ENCODE data around the gene FANCG.
A peak's percentile ranks its signal among the peaks of the same experiment; 100 is the strongest.

FANCG gene

DNA sequence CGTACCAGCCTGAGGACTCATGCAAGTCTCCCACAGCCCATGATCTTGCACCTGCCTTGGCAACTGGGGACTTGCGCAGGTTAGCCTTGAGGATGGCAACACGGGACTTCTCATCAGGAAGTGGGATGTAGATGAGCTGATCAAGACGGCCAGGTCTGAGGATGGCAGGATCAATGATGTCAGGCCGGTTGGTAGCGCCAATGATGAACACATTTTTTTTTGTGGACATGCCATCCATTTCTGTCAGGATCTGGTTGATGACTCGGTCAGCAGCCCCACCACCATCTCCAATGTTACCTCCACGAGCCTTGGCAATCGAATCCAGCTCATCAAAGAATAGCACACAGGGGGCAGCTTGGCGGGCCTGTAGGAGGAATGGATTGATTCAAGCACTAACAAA, 20.3 kb downstream of the FANCG start:
- Mint-ChIP-seq H3K36me3 (ENCODE audit: low read depth) (peaks cover 95% of the 10 kb centered on the region), H3K4me3 (no peak overlapping the region), H3K27ac (peak overlapping the region; percentile 16), H3K9me3 (peaks cover 3% of the 10 kb centered on the region), H3K4me1 (no peaks in the 10 kb centered on the region), H3K27me3 (ENCODE audit: low read depth, poor library complexity) (no peaks in the 10 kb centered on the region)
- TF ChIP-seq, protein P1, sequence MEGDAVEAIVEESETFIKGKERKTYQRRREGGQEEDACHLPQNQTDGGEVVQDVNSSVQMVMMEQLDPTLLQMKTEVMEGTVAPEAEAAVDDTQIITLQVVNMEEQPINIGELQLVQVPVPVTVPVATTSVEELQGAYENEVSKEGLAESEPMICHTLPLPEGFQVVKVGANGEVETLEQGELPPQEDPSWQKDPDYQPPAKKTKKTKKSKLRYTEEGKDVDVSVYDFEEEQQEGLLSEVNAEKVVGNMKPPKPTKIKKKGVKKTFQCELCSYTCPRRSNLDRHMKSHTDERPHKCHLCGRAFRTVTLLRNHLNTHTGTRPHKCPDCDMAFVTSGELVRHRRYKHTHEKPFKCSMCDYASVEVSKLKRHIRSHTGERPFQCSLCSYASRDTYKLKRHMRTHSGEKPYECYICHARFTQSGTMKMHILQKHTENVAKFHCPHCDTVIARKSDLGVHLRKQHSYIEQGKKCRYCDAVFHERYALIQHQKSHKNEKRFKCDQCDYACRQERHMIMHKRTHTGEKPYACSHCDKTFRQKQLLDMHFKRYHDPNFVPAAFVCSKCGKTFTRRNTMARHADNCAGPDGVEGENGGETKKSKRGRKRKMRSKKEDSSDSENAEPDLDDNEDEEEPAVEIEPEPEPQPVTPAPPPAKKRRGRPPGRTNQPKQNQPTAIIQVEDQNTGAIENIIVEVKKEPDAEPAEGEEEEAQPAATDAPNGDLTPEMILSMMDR (IDR thresholded peaks at IDR 0.05), result no peak
- no peak for DNase-seq

DNA sequence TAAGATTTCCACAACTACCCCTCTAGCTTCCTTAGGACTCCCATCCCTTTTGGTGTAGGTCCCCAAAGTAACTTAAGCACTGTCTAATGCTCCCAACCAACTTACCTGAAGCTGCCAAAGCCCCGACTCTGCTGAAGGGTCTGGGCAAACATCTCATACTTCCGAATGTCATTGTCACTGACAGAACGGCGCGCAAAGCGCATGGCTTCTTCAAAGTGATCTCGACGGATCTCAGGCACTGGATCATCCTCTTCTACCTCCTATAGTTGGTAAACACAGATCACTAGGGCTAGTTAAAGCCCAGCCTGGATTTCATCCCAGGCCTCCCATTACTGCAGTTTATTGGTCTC, 22.5 kb downstream of the FANCG start:
- no peaks in the 10 kb centered on the region for H3K4me1 Mint-ChIP-seq
- no peak for DNase-seq
- peaks cover 4% of the 10 kb centered on the region for H3K9me3 Mint-ChIP-seq
- no peak overlapping the region for H3K4me3 Mint-ChIP-seq
- H3K27me3 Mint-ChIP-seq (ENCODE audit: low read depth, poor library complexity), result no peaks in the 10 kb centered on the region
- H3K27ac Mint-ChIP-seq, result peak overlapping the region; percentile 4
- peaks cover 100% of the 10 kb centered on the region for H3K36me3 Mint-ChIP-seq (ENCODE audit: low read depth)
- TF ChIP-seq, protein P1 (IDR thresholded peaks at IDR 0.05), result no peak

DNA sequence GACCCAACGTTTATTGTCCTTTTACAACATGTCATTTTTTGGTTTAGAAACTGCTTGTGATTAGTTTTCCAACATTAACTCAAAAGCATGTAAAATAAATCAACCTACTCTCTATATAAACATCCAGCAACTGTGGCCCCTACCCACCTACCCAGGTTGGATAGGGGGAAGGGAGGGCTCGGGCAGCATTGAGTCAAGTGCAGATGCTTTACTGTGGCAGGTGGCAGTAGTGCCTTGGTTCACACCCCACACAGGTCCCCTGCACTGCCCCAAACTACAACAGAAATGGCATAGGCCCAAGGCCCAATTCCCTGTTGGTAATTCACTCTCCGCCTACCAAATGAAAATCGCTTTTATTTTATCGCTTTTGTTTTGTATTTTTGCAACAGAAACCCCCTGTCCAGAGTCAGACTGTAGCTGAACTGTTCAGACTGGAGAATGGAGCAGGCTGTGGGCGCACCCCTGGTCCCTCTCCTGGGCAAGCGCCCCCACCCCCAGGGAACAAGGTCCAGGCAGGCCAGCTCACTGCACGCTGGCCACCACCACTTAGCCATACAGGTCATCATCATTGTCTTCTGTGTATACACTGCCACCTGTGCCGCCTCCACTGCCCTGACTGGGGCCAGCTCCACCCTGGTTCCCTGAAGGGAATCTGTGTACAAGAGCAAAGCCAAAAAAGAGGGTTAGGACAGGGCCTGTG, 23.0 kb downstream of the FANCG start:
- Mint-ChIP-seq H3K27ac (peak overlapping the region; percentile 66), H3K36me3 (ENCODE audit: low read depth) (peaks cover 98% of the 10 kb centered on the region), H3K27me3 (ENCODE audit: low read depth, poor library complexity) (no peaks in the 10 kb centered on the region), H3K4me3 (no peak overlapping the region), H3K9me3 (peaks cover 4% of the 10 kb centered on the region), H3K4me1 (no peaks in the 10 kb centered on the region)
- TF ChIP-seq, protein P1 (IDR thresholded peaks at IDR 0.05), result no peak
- DNase-seq, result no peak

DNA sequence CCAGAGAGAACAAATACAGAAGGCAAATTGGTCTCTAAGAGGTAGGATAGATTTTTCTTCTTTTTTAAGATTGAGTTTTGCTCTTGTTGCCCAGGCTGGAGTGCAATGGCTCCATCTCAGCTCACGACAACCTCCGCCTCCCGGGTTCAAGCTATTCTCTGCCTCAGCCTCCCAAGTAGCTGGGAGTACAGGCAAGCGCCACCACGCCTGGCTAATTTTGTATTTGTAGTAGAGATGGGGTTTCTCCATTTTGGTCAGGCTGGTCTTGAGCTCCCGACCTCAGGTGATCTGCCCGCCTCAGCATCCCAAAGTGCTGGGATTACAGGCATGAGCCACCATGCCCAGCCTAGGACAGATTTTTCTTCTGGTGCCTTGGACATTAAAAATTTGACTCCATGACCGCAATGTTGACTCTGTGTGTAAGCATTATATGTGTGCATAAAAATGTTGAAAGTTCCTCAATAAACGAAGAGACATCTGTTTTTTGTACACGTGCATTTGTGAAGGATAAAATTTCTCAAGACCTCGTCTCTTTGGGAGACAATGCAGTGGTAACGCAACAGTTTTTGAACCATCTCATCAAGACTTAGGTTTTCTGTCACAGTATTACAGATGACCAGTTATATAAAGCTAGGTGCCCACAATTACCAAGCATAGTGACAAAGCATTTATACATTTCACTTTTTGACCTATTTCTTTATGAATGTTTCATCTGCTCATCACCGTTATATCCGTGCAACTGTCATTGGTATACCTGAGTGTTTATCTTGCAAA, 24.7 kb downstream of the FANCG start:
- peaks cover 4% of the 10 kb centered on the region for H3K9me3 Mint-ChIP-seq
- no peaks in the 10 kb centered on the region for H3K4me1 Mint-ChIP-seq
- peaks cover 97% of the 10 kb centered on the region for H3K36me3 Mint-ChIP-seq (ENCODE audit: low read depth)
- no peaks in the 10 kb centered on the region for H3K27me3 Mint-ChIP-seq (ENCODE audit: low read depth, poor library complexity)
- DNase-seq, result no peak
- H3K4me3 Mint-ChIP-seq, result no peak overlapping the region
- H3K27ac Mint-ChIP-seq, result no peak overlapping the region
- TF ChIP-seq, protein P1 (IDR thresholded peaks at IDR 0.05), result no peak

DNA sequence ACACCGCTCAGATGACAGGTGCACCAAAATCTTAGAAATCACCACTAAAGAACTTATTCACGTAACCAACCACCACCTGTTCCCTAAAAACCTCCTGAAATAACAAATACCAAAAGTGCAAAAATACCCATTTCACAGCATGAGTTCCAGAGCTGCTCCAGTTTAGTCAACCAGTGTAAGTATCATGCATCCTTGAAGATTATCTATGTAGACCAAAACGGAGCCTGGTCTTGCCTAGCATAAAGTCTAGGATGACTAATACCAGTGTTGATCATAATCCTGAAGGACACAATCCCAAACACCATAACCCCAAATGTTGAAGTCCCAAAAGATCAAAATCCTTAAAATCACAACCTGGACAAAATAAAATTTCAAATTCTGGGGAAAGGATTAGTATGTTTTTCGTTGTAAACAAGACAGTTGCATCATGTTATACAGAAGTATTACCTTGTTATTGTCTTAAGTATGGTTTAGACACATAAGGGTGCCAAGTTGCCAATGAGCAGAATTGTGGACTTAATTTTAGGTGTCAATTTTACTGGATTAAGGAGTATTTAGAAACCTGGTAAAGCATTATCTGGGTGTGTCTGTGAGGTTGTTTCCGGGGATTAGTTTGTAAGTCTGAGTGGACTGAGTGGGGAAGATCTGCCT, 25.4 kb downstream of the FANCG start:
- TF ChIP-seq, protein P1 (IDR thresholded peaks at IDR 0.05), result no peak
- no peak overlapping the region for H3K27ac Mint-ChIP-seq
- H3K4me1 Mint-ChIP-seq, result no peaks in the 10 kb centered on the region
- no peak for DNase-seq
- peaks cover 97% of the 10 kb centered on the region for H3K36me3 Mint-ChIP-seq (ENCODE audit: low read depth)
- H3K27me3 Mint-ChIP-seq (ENCODE audit: low read depth, poor library complexity), result no peaks in the 10 kb centered on the region
- H3K4me3 Mint-ChIP-seq, result no peak overlapping the region
- peaks cover 4% of the 10 kb centered on the region for H3K9me3 Mint-ChIP-seq

All from nephron progenitor cell (in vitro differentiated cells).